ENCODE results near the gene FUCA2.
"Not testable (repeated sequence)": the region's sequence is repeated elsewhere in the genome, so short reads cannot be mapped to it uniquely, and the experiment has no call there.

Gene FUCA2

GRCh38 chr6:143449082-143449713 is 62.3 kb downstream of the FUCA2 start:
- H3K4me3 ChIP-seq (ENCODE audit: low read length): peak overlapping the region; percentile 97
- DNase-seq (ENCODE audit: low read depth): peak; percentile 2
- no peak for TF ChIP-seq CTCF (IDR thresholded peaks at IDR 0.05; ENCODE audit: insufficient read depth, low read depth, low read length, missing control alignments)

- not testable (repeated sequence) for DNase-seq (ENCODE audit: low read depth); H3K4me3 ChIP-seq (ENCODE audit: low read length)
Measured at GRCh38 chr6:143447865-143448264, 63.7 kb downstream of the FUCA2 start.

All from epithelial cell of esophagus (primary cell).